DND-41 (cell line): ENCODE data around the gene TNS1.

Source experiments
- EZH2 ChIP-seq: IDR thresholded peaks from 3 replicates; pipeline ENCODE4 v1.6.1; 2012; ENCODE audit warnings: borderline replicate concordance, low read depth, mild to moderate bottlenecking, moderate library complexity, low read length, inconsistent platforms; ENCODE audit not compliant: severe bottlenecking
- TF ChIP-seq, protein P1 (sequence below): IDR thresholded peaks from 2 replicates; pipeline ENCODE4 v1.5.1; 2012; ENCODE audit warnings: borderline replicate concordance, low read length, moderate library complexity, mild to moderate bottlenecking; ENCODE audit not compliant: poor library complexity, severe bottlenecking; ENCODE audit errors: extremely low read depth

DNA sequence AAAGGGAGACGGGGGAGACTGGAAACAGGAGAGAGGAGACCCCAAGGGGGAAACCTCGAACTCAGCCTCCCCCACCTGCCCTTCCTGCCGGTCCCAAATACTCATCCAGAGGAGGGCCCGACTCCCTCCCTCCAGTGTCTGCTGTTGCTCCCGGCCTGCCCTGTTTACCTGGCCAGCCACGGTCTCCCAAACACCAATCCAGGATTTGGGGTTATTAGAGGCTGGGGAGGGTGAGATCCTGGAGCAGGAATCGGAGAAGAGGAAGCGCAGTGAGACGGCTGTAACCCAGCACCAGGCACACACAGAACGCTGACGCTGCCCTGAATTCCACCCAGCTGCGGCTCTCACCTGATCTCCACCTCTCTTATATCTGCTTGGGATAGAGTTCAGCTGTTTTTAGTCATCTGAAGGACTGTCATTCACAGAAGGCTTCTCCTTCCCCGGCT lies 213.0 kb downstream of the TNS1 start:
- TF ChIP-seq, protein P1, sequence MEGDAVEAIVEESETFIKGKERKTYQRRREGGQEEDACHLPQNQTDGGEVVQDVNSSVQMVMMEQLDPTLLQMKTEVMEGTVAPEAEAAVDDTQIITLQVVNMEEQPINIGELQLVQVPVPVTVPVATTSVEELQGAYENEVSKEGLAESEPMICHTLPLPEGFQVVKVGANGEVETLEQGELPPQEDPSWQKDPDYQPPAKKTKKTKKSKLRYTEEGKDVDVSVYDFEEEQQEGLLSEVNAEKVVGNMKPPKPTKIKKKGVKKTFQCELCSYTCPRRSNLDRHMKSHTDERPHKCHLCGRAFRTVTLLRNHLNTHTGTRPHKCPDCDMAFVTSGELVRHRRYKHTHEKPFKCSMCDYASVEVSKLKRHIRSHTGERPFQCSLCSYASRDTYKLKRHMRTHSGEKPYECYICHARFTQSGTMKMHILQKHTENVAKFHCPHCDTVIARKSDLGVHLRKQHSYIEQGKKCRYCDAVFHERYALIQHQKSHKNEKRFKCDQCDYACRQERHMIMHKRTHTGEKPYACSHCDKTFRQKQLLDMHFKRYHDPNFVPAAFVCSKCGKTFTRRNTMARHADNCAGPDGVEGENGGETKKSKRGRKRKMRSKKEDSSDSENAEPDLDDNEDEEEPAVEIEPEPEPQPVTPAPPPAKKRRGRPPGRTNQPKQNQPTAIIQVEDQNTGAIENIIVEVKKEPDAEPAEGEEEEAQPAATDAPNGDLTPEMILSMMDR: no peak
- TF ChIP-seq EZH2: no peak
